ENCODE results near the gene CDH22.

DNA sequence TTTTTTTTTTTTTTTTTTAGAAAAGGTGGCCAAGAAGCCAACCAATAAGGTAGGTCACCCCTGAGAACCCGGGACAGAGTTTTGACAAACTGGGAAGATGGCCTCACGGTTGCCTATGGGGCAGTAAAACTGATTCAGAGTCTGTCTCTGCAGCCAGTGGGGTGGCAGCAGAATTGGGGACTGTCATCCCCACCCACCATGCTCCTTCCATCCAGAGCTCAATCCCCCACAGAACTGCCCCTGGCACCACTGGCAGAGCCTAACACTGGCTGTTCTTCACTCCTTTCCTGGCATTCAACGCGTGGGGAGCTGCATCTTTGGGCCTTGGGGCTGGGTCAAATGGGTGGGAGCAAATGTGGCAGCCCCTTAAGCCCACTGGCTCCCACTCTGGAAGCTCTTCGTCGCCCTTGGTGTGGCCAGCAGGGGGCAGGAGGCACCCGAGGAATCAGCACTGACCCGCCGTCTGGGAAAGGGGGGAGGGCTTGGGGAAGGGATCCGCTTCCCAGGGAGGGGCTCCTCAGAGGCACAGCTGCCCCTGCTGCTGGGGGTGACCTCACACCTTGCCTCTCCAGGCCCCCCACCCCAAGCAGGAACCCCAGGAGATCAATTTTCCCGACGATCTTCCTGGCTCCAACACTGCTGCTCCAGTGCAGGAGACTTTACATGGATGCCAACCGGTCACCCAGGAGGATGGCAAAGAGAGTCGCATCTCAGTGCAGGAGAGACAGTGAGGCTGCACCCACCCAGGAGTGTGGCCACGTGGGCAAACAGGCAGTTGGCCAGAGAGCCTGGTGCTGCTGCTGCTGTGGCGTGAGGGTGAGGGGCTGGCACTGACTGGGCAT is 179.8 kb downstream of the CDH22 start:
- peak; percentile 28 to 57 (median 42) for TF ChIP-seq CTCF (IDR thresholded peaks at IDR 0.05)
- TF ChIP-seq POLR2A (IDR thresholded peaks at IDR 0.05), result no peak

Measured in esophagus squamous epithelium (tissue), 4 donors.